CD4-positive, alpha-beta T cell treated with Interleukin-1 beta for 1 hour (primary cell): ENCODE results near the gene B4GALNT1.

Source experiments
- DNase-seq, 2 donors: peaks; one replicate each; pipeline ENCODE4 v3.0.0-alpha.2; 2020 to 2022

The B4GALNT1 gene

GRCh38 chr12:57583008-57583831 lies 49.8 kb downstream of the B4GALNT1 start:
- peak; percentile 78 to 85 for DNase-seq

GRCh38 chr12:57582440-57582839 lies 50.6 kb downstream of the B4GALNT1 start:
- no peak for DNase-seq

GRCh38 chr12:57581802-57582201 lies 51.2 kb downstream of the B4GALNT1 start:
- DNase-seq: no peak

- DNase-seq: no peak
Measured at GRCh38 chr12:57580466-57580795, 52.6 kb downstream of the B4GALNT1 start.

- no peak for DNase-seq
Measured at GRCh38 chr12:57579677-57580465, 53.1 kb downstream of the B4GALNT1 start.

- DNase-seq: no peak
Measured at GRCh38 chr12:57579011-57579410, 54.0 kb downstream of the B4GALNT1 start.

- DNase-seq: no peak
Measured at GRCh38 chr12:57577981-57578758, 54.8 kb downstream of the B4GALNT1 start.

GRCh38 chr12:57576613-57577160 lies 56.3 kb downstream of the B4GALNT1 start:
- no peak for DNase-seq
